NCI-H524 treated with DMSO at 0.1 percent for 48 hours (cell line): ENCODE results near the gene TLCD5.

Experiments used
- DNase-seq: peaks from one replicate; lab custom pipeline; 2025; lab: John Stamatoyannopoulos, UW

TLCD5 gene

GRCh38 chr11:120307476-120307875 is 17.6 kb upstream of the TLCD5 start:
- DNase-seq: no peak

GRCh38 chr11:120308081-120308480 is 17.0 kb upstream of the TLCD5 start:
- no peak for DNase-seq

- DNase-seq: no peak
These were observed 14.2 kb upstream of the TLCD5 start for GRCh38 chr11:120310870-120311269.

GRCh38 chr11:120314861-120315260 is 10.2 kb upstream of the TLCD5 start:
- DNase-seq: no peak

- DNase-seq: no peak
These were observed 8.0 kb upstream of the TLCD5 start for GRCh38 chr11:120316880-120317688.

GRCh38 chr11:120317689-120318480 is 7.2 kb upstream of the TLCD5 start:
- DNase-seq: no peak

- no peak for DNase-seq
These were observed 6.2 kb upstream of the TLCD5 start for GRCh38 chr11:120318906-120319305.

- DNase-seq: no peak
These were observed 1.1 kb downstream of the TLCD5 start for GRCh38 chr11:120326228-120326627.

GRCh38 chr11:120326845-120327281 is 1.8 kb downstream of the TLCD5 start:
- DNase-seq: no peak

- no peak for DNase-seq
These were observed 2.2 kb downstream of the TLCD5 start for GRCh38 chr11:120327311-120327710.

- no peak for DNase-seq
These were observed 4.5 kb downstream of the TLCD5 start for GRCh38 chr11:120329556-120329955.

GRCh38 chr11:120330045-120330444 is 4.9 kb downstream of the TLCD5 start:
- no peak for DNase-seq

GRCh38 chr11:120331301-120331996 is 6.3 kb downstream of the TLCD5 start:
- DNase-seq: no peak

GRCh38 chr11:120332822-120333716 is 8.0 kb downstream of the TLCD5 start:
- no peak for DNase-seq

GRCh38 chr11:120333801-120334200 is 8.7 kb downstream of the TLCD5 start:
- no peak for DNase-seq

GRCh38 chr11:120334332-120334731 is 9.2 kb downstream of the TLCD5 start:
- DNase-seq: no peak

- peak; percentile 22 for DNase-seq
These were observed 9.9 kb downstream of the TLCD5 start for GRCh38 chr11:120334894-120335462.

- no peak for DNase-seq
These were observed 10.4 kb downstream of the TLCD5 start for GRCh38 chr11:120335556-120335907.

- DNase-seq: peak; percentile 48
These were observed 11.0 kb downstream of the TLCD5 start, which contains the start of gene ARHGEF12 for GRCh38 chr11:120335908-120336640. ARHGEF12 (plus strand) TSS chr11:120336413; CDS start chr11:120337244, 831 bp downstream.

- no peak for DNase-seq
These were observed 11.7 kb downstream of the TLCD5 start for GRCh38 chr11:120336641-120337354.
